ENCODE measurements around the gene ARL14.

DNA sequence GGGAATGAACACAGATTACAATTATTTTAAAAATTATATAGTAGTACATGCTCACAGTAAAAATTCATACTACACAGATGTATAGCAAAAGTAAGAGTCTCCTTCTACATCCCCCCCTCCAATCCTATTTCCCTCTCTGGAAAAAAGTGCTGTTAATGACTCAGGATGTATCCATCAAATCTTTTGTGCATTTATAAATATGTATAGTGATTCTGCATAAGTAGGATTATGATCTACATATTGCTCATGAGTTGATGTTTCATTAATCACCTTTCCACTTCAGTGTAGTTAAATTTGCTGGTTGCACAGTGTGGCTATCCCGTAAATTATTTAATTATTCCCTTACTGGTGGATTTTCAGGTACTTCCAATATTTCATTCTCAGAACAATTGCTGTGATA, 25.3 kb downstream of the ARL14 start:
- TF ChIP-seq, protein P1, sequence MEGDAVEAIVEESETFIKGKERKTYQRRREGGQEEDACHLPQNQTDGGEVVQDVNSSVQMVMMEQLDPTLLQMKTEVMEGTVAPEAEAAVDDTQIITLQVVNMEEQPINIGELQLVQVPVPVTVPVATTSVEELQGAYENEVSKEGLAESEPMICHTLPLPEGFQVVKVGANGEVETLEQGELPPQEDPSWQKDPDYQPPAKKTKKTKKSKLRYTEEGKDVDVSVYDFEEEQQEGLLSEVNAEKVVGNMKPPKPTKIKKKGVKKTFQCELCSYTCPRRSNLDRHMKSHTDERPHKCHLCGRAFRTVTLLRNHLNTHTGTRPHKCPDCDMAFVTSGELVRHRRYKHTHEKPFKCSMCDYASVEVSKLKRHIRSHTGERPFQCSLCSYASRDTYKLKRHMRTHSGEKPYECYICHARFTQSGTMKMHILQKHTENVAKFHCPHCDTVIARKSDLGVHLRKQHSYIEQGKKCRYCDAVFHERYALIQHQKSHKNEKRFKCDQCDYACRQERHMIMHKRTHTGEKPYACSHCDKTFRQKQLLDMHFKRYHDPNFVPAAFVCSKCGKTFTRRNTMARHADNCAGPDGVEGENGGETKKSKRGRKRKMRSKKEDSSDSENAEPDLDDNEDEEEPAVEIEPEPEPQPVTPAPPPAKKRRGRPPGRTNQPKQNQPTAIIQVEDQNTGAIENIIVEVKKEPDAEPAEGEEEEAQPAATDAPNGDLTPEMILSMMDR (IDR thresholded peaks at IDR 0.05; ENCODE audit: low read length), result no peak
- TF ChIP-seq EZH2phosphoT487 (IDR thresholded peaks at IDR 0.05; ENCODE audit: low read length), result no peak
